Uterus (tissue), 4 donors: ENCODE results near the gene BRCA2. TPM values are rescaled to one million over a fixed set of nuclear protein-coding genes. Genes with fewer than 3 reads are reported as not detected.

Experiments used
- DNase-seq, 2 donors: peaks; one replicate each; pipeline ENCODE4 v3.0.0-alpha.2; 2019 to 2020
- H3K27ac ChIP-seq, 2 donors: fragments of 200-600 bp; sonication (generic); 1 replicate in 1 of 2; 2 replicates in 1 of 2; pipeline ENCODE4 v1.5.1; 2016 to 2018
- H3K27me3 ChIP-seq, 2 donors: fragments of 200-600 bp; sonication (generic); one replicate each; pipeline ENCODE4 v1.5.1; 2018 to 2019; ENCODE audit warnings: control low read depth in 1 of 2
- H3K36me3 ChIP-seq, 2 donors: fragments of 200-600 bp; sonication (generic); one replicate each; pipeline ENCODE4 v1.5.1; 2019; ENCODE audit warnings: control low read depth in 1 of 2
- H3K4me1 ChIP-seq, 2 donors: fragments of 200-600 bp; sonication (generic); one replicate each; pipeline ENCODE4 v1.5.1; 2018 to 2019; ENCODE audit warnings: control low read depth in 1 of 2
- H3K4me3 ChIP-seq, 2 donors: fragments of 200-600 bp; sonication (generic); 1 replicate in 1 of 2; 2 replicates in 1 of 2; pipeline ENCODE4 v1.5.1; 2018 to 2019; ENCODE audit warnings: mild to moderate bottlenecking in 1 of 2
- H3K9me3 ChIP-seq, 2 donors: fragments of 200-600 bp; sonication (generic); one replicate each; pipeline ENCODE4 v1.5.1; 2019; ENCODE audit warnings: control low read depth in 1 of 2
- POLR2A ChIP-seq, 2 donors: fragments of 450-650 bp; IDR thresholded peaks; one replicate each; pipeline ENCODE4 v1.6.1; 2016; ENCODE audit warnings: antibody characterized with exemption in 2 of 2, mild to moderate bottlenecking in 1 of 2, moderate library complexity in 1 of 2
- intact Hi-C: fragments of 100-400 bp; cut with DNase I; formaldehyde crosslinking; loops from one replicate; pipeline ENCODE4 v1.15.1; 2023; ENCODE audit warnings: low total_unique reads
- total RNA-seq, 4 donors: library from RNA; depleted of rRNA in 3 of 4; stranded (reverse); fragments of >200 nt in 3 of 4; gene quantifications; one replicate each; pipeline versions ENCODE4 v1.1.0 to v1.2.4, GENCODE V29; 2014 to 2023
- TF ChIP-seq, protein P1 (sequence below), 4 experiments: fragments of 200-600 bp in 2 of 4; fragments of 450-650 bp in 2 of 4; sonication (generic) in 2 of 4; IDR thresholded peaks; one replicate each; pipeline ENCODE4 v1.5.1; 2016 to 2019; ENCODE audit warnings: antibody characterized with exemption in 4 of 4, mild to moderate bottlenecking in 2 of 4, moderate library complexity in 1 of 4
- donor health status: DM: yes; HTN: yes; CAD: no.

The BRCA2 gene
- total RNA-seq, 4 donors from 2014 or later, result 0.26 to 11.5 (median 0.89) TPM

- no peaks in the 10 kb centered on the region for H3K4me1 ChIP-seq
- no peaks in the 10 kb centered on the region for H3K27me3 ChIP-seq
- intact Hi-C loops, result no loop called here
- no peak overlapping the region for H3K27ac ChIP-seq
- TF ChIP-seq POLR2A (IDR thresholded peaks at IDR 0.05), result no peak
- TF ChIP-seq, protein P1, sequence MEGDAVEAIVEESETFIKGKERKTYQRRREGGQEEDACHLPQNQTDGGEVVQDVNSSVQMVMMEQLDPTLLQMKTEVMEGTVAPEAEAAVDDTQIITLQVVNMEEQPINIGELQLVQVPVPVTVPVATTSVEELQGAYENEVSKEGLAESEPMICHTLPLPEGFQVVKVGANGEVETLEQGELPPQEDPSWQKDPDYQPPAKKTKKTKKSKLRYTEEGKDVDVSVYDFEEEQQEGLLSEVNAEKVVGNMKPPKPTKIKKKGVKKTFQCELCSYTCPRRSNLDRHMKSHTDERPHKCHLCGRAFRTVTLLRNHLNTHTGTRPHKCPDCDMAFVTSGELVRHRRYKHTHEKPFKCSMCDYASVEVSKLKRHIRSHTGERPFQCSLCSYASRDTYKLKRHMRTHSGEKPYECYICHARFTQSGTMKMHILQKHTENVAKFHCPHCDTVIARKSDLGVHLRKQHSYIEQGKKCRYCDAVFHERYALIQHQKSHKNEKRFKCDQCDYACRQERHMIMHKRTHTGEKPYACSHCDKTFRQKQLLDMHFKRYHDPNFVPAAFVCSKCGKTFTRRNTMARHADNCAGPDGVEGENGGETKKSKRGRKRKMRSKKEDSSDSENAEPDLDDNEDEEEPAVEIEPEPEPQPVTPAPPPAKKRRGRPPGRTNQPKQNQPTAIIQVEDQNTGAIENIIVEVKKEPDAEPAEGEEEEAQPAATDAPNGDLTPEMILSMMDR (IDR thresholded peaks at IDR 0.05), result no peak
- H3K4me3 ChIP-seq, result no peak overlapping the region
- no peaks in the 10 kb centered on the region for H3K9me3 ChIP-seq
- no peaks in the 10 kb centered on the region for H3K36me3 ChIP-seq
- no peak for DNase-seq
These were observed 47.3 kb downstream of the BRCA2 start for GRCh38 chr13:32362574-32362973.

DNA sequence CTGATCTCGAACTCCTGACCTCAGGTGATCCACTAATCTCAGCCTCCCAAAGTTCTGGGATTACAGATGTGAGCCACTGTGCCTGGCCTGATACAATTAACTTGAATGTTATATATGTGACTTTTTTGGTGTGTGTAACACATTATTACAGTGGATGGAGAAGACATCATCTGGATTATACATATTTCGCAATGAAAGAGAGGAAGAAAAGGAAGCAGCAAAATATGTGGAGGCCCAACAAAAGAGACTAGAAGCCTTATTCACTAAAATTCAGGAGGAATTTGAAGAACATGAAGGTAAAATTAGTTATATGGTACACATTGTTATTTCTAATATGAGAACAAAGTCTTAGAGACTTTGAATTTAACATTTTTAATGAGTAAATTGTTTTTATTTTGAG is 55.5 kb downstream of the BRCA2 start:
- no peaks in the 10 kb centered on the region for H3K9me3 ChIP-seq
- no peaks in the 10 kb centered on the region for H3K4me1 ChIP-seq
- TF ChIP-seq, protein P1 (IDR thresholded peaks at IDR 0.05), result no peak
- H3K36me3 ChIP-seq, result no peaks in the 10 kb centered on the region
- intact Hi-C loops, result no loop called here
- no peaks in the 10 kb centered on the region for H3K27me3 ChIP-seq
- no peak overlapping the region for H3K27ac ChIP-seq
- no peak overlapping the region for H3K4me3 ChIP-seq
- DNase-seq, result no peak

GRCh38 chr13:32376642-32377415 is 61.5 kb downstream of the BRCA2 start:
- H3K9me3 ChIP-seq, result no peaks in the 10 kb centered on the region
- no peak overlapping the region for H3K27ac ChIP-seq
- intact Hi-C loops, result no loop called here
- no peak overlapping the region for H3K4me3 ChIP-seq
- no peaks in the 10 kb centered on the region for H3K4me1 ChIP-seq
- no peak for DNase-seq
- no peaks in the 10 kb centered on the region for H3K36me3 ChIP-seq
- TF ChIP-seq POLR2A (IDR thresholded peaks at IDR 0.05), result no peak
- TF ChIP-seq, protein P1 (IDR thresholded peaks at IDR 0.05), result no peak
- H3K27me3 ChIP-seq, result no peaks in the 10 kb centered on the region

DNA sequence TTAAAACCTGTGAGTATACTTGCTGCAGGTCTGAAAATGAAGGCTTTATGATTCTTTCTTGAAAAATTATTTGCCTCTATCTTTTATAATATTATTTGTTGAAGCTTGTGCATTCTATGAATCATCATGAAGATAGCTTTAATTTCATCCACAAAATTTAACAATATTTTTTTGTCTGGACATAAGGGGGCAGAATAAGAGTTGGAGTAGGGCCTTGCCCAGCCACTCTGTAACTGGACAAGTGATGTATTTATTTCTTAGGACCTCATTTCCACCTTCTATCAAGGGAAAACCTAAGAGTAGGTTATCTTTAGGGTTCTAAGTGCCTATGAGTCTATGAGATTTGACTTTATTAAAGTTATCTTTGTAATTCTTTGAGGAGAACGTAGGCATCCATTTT is 62.7 kb downstream of the BRCA2 start:
- TF ChIP-seq, protein P1 (IDR thresholded peaks at IDR 0.05), result no peak
- no peak for TF ChIP-seq POLR2A (IDR thresholded peaks at IDR 0.05)
- no peak overlapping the region for H3K27ac ChIP-seq
- no peak for DNase-seq
- no peaks in the 10 kb centered on the region for H3K36me3 ChIP-seq
- H3K4me3 ChIP-seq, result no peak overlapping the region
- no peaks in the 10 kb centered on the region for H3K4me1 ChIP-seq
- no peaks in the 10 kb centered on the region for H3K27me3 ChIP-seq
- intact Hi-C loops, result no loop called here
- H3K9me3 ChIP-seq, result no peaks in the 10 kb centered on the region

DNA sequence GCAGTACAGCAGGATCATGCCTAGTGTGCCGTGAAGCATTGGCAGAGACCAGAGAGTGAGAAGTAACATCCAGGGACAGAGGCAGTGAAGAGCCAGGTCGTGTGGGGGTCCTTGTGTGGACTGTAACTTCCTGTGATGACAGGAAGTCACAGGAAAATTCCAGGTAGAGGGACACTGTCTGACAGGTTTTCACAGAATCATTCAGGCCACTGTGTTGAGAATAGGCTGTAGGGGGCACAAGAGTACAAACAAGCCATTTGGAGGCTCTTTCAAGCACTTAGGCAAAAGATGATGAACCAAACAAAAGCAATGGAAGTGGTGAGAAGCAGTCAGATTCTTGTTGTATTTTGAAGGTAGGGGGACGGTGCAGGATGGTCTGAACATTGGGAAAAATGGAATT is 66.2 kb downstream of the BRCA2 start:
- Histone ChIP-seq H3K27ac (no peak overlapping the region), H3K4me3 (no peak overlapping the region), H3K36me3 (no peaks in the 10 kb centered on the region), H3K27me3 (no peaks in the 10 kb centered on the region), H3K4me1 (no peaks in the 10 kb centered on the region), H3K9me3 (no peaks in the 10 kb centered on the region)
- intact Hi-C loops, result no loop called here
- DNase-seq, result no peak
- TF ChIP-seq POLR2A (IDR thresholded peaks at IDR 0.05), result no peak
- TF ChIP-seq, protein P1 (IDR thresholded peaks at IDR 0.05), result peak; percentile 34 to 51 (median 42)
